ENCODE results near the gene ZAP70. TPM values are rescaled to one million over a fixed set of nuclear protein-coding genes. Genes with fewer than 3 reads are reported as not detected.

ZAP70 gene
- total RNA-seq, 1 experiment from 2014 or later = not detected

GRCh38 chr2:97733341-97734035, 20.1 kb downstream of the ZAP70 start:
- H3K9me2 ChIP-seq (ENCODE audit: insufficient read depth) = no peaks in the 10 kb centered on the region
- no peaks in the 10 kb centered on the region for H3K79me2 ChIP-seq (ENCODE audit: low read depth)
- ChIA-PET POLR2A (ENCODE audit: unreplicated experiment) (no interaction called here), CTCF (no interaction called here)
- no peaks in the 10 kb centered on the region for H4K20me1 ChIP-seq (ENCODE audit: insufficient read depth)
- intact Hi-C loops (cut with micrococcal nuclease; ENCODE audit: unreplicated experiment) = no loop called here
- H3K9me3 ChIP-seq (ENCODE audit: insufficient read depth, low read depth) = 0 out of 2 replicates have a peak, but pooled peaks cover 8% of the 10 kb centered on the region
- BruUV-seq (replicated peaks) = no TSS peak
- H2AFZ ChIP-seq = no peak overlapping the region
- peaks cover 15% of the 10 kb centered on the region for H3K27me3 ChIP-seq (ENCODE audit: insufficient read depth, low read depth)
- no peak overlapping the region for H3K27ac ChIP-seq
- H3K4me1 ChIP-seq (replicated peaks; ENCODE audit: insufficient read depth) = no peaks in the 10 kb centered on the region
- DNase-seq = no peak
- H3K36me3 ChIP-seq (ENCODE audit: low read depth) = no peaks in the 10 kb centered on the region
- H3K4me2 ChIP-seq = no peak overlapping the region
- TF ChIP-seq CTCF (conservative IDR thresholded peaks at IDR 0.05) (no peak), EZH2 (IDR thresholded peaks at IDR 0.05; ENCODE audit: low read depth) (no peak)
- H3K4me3 ChIP-seq = no peak overlapping the region
- H3F3A ChIP-seq (ENCODE audit: insufficient read depth, low read depth) = no peaks in the 10 kb centered on the region

- Histone ChIP-seq H3K79me2 (ENCODE audit: low read depth) (no peaks in the 10 kb centered on the region), H3K4me2 (no peak overlapping the region), H3K36me3 (ENCODE audit: low read depth) (no peaks in the 10 kb centered on the region), H3K9me2 (ENCODE audit: insufficient read depth) (no peaks in the 10 kb centered on the region), H3K4me3 (no peak overlapping the region), H3K27ac (no peak overlapping the region), H2AFZ (no peak overlapping the region), H3F3A (ENCODE audit: insufficient read depth, low read depth) (no peaks in the 10 kb centered on the region), H4K20me1 (ENCODE audit: insufficient read depth) (no peaks in the 10 kb centered on the region), H3K4me1 (replicated peaks; ENCODE audit: insufficient read depth) (no peaks in the 10 kb centered on the region), H3K27me3 (ENCODE audit: insufficient read depth, low read depth) (peaks cover 18% of the 10 kb centered on the region), H3K9me3 (ENCODE audit: insufficient read depth, low read depth) (0 out of 2 replicates have a peak, but pooled peaks cover 8% of the 10 kb centered on the region)
- no peak for DNase-seq
- POLR2A ChIA-PET (ENCODE audit: unreplicated experiment) = no interaction called here
- CTCF ChIA-PET = no interaction called here
- intact Hi-C loops (cut with micrococcal nuclease; ENCODE audit: unreplicated experiment) = no loop called here
- BruUV-seq (replicated peaks) = no TSS peak
- no peak for TF ChIP-seq EZH2 (IDR thresholded peaks at IDR 0.05; ENCODE audit: low read depth)
- TF ChIP-seq CTCF (conservative IDR thresholded peaks at IDR 0.05) = no peak
Observed at GRCh38 chr2:97734061-97735051, 21.0 kb downstream of the ZAP70 start.

- DNase-seq = no peak
- Histone ChIP-seq H3K27ac (no peak overlapping the region), H3K9me2 (ENCODE audit: insufficient read depth) (no peaks in the 10 kb centered on the region), H3K4me3 (no peak overlapping the region), H3K27me3 (ENCODE audit: insufficient read depth, low read depth) (peaks cover 18% of the 10 kb centered on the region), H3K9me3 (ENCODE audit: insufficient read depth, low read depth) (0 out of 2 replicates have a peak, but pooled peaks cover 3% of the 10 kb centered on the region), H3K79me2 (ENCODE audit: low read depth) (no peaks in the 10 kb centered on the region), H3K4me1 (replicated peaks; ENCODE audit: insufficient read depth) (no peaks in the 10 kb centered on the region), H3K4me2 (no peak overlapping the region), H3F3A (ENCODE audit: insufficient read depth, low read depth) (no peaks in the 10 kb centered on the region), H4K20me1 (ENCODE audit: insufficient read depth) (no peaks in the 10 kb centered on the region), H2AFZ (no peak overlapping the region), H3K36me3 (ENCODE audit: low read depth) (no peaks in the 10 kb centered on the region)
- POLR2A ChIA-PET (ENCODE audit: unreplicated experiment) = no interaction called here
- CTCF ChIA-PET = no interaction called here
- no TSS peak for BruUV-seq (replicated peaks)
- intact Hi-C loops (cut with micrococcal nuclease; ENCODE audit: unreplicated experiment) = no loop called here
- no peak for TF ChIP-seq EZH2 (IDR thresholded peaks at IDR 0.05; ENCODE audit: low read depth)
- no peak for TF ChIP-seq CTCF (conservative IDR thresholded peaks at IDR 0.05)
Observed at GRCh38 chr2:97735161-97735561, 21.8 kb downstream of the ZAP70 start.
